ENCODE data around the gene TOM1L2.
A peak's percentile ranks its signal among the peaks of the same experiment; 100 is the strongest.
"Not testable (repeated sequence)": the region's sequence is repeated elsewhere in the genome, so short reads cannot be mapped to it uniquely, and the experiment has no call there.

TOM1L2 gene

DNA sequence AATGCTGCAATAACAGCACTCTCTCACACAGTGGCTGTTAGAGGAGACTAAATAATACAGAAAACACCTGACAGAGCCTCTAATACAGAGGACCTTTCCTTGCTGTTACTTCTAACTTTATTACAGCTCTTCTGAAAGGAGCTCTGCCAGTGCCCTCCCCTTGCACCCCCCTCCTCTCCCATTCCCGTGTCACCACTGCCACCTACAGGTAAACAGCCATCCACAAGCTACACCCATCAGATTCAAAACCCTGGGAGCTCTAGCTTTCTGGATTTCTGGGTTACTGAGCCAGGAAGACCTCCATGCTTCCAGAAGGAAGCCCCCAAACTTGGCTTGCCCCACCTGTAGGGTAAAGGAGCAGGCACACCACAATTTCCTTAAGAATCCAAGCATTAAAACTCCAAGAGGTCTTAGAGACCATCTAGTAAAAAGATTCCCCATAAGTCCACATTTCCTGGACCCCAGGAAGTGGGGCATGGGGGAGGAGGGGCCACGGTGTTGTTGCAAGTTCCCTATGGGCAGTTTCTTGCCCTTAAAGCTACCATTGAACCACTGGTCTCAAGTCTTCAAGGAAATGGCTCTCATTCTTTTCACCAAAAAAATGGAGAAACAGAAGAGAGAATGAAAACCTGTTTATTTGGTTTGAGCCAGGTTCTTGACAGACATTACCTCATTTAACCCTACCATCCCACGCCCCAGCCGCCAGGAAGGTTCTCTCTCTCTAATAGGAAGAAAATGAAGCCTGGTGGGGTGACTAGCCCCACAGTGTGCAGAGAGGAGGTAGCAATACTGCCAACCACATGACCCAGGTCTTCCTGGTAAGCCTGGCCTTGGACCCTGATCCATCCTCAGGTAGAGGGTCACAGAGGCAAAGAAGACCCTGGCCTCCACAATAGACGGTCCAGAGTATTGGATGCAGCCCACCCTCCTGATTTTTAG, 52.8 kb downstream of the TOM1L2 start:
- peak; percentile 47 for DNase-seq

DNA sequence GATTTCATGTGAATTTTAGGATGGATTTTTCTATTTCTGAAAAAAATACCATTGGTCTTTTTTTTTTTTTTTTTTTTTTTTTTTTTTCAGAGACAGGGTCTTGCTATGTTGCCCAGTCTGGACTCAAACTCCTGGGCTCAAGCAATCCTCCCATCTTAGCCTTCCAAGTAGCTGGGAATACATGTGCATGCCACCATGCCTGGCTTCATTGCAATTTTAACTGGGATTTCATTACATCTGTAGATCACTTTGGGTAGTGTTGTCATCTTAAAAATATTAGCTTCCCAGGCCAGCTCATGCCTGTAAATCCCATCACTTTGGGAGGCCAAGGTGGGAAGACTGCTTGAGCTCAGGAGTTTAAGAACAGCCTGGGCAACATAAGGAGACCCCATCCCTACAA, 54.8 kb downstream of the TOM1L2 start:
- no peak for DNase-seq

DNA sequence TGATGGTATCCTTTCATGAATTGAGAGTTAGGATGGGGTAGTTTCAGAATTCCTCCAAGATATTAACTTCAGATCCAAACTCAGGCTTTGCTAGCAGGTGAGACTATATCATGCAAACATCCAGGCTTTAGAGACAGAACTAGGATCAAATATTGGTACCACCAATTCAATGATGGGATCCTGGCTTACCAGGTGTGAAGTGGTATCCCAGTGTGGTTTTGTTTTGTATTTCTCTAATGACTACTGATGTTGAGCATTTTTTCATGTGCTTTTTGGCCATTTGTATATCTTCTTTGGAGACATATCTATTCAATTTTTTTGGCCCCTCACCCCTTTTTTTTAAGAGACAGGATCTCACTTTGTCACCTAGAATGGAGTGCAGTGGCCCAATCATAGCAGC, 57.0 kb downstream of the TOM1L2 start:
- no peak for DNase-seq

DNA sequence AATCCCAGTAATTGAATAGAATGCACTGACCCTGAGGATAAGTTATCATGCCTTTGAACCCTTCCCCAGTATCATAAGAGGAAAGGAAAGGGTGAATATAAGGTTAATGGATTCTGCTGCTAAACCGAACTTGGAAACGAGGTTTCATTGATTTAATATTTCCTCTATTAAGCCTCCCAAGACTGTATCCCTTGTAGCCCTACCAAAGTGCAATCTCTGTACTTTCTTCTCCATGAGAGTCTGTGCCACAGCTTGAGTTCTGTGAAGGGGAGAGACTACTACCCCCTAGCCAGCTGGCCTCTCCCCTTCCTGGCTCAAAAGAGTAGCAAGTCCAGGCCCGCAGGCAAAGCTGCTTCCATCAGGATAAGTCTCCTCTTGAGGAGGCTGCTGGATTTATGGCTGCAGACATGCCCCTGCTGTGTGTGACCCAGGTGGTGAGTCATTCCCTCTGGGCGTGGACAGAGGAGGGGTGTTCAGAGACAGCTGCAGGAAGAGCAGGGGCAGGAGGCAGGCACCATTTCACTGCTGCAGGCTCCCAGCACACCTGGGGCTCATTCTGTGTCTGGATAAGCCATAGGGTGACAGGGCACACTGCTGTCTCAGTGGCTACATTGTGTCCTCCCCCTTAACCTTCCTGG, 58.4 kb downstream of the TOM1L2 start:
- DNase-seq = peak; percentile 92

DNA sequence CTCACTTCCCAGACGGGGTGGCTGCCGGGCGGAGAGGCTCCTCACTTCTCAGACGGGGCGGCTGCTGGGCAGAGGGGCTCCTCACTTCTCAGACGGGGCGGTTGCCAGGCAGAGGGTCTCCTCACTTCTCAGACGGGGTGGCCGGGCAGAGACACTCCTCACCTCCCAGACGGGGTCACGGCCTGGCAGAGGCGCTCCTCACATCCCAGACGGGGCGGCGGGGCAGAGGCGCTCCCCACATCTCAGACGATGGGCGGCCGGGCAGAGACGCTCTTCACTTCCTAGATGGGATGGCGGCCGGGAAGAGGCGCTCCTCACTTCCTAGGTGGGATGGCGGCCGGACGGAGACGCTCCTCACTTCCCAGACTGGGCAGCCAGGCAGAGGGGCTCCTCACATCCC, 59.9 kb downstream of the TOM1L2 start:
- DNase-seq = not testable (repeated sequence)

DNA sequence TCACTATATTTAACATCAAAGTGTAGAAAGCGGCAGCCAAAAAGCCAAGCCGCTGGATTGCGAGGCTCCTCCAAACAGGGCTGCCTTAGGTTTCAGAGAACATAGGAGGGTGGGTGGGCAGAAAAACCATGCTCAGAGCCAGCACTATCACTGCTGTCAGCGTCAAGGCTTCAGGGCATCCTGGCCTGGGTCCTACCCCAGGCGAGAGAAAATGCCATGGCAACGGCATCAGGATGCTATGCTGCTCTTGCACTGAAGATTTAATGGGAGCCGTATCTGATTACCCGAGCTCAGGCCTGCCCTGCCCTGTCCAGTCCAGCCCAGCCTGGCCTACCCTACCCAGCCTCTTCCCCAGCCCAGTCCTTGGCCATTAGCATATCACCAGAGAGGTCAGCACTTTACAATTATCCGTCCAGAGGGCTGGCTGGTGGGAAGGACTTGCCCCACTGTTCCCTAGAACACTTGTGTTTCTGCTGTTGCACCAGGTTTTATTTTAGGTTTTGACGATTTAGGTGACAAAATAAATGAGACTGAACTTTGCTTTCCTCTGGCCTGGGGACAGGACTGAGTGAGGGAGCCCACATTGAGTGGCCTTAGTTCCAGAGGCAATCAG, 61.1 kb downstream of the TOM1L2 start:
- no peak for DNase-seq

DNA sequence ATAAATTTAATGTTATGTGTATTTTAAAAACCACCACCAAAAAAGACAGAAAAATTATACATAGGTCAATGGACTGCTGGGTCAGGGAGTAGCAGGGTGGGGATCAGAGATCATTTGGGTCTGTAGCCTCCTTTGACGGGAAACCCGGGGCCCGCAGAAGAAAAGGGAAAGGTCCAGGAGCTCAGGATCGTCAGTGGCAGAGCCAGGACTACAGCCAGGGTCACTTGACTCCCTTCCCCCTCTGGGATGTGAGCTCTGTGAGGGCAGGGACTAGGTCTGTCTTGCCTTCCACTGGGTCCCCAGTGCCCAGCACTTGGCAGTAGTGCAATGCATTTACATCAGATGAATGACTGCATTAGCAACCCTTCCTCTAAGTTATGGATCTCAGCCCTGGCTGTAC, 62.1 kb downstream of the TOM1L2 start:
- no peak for DNase-seq

DNA sequence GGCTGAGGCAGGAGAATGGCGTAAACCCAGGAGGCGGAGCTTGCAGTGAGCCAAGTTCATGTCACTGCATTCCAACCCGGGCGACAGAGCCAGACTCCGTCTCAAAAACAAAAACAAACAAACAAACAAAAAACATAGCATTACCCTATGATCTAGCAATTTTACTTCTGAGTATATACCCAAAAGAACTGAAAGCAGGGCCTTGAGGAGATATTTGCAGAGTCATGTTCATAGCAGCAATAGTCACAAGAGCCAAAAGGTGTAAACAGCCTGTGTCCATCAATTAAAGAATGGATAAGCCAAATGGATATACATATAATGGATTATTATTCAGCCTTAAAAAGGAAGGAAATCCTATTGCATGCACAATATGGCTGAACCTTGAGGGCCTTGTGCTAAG, 63.1 kb downstream of the TOM1L2 start:
- DNase-seq = no peak

DNA sequence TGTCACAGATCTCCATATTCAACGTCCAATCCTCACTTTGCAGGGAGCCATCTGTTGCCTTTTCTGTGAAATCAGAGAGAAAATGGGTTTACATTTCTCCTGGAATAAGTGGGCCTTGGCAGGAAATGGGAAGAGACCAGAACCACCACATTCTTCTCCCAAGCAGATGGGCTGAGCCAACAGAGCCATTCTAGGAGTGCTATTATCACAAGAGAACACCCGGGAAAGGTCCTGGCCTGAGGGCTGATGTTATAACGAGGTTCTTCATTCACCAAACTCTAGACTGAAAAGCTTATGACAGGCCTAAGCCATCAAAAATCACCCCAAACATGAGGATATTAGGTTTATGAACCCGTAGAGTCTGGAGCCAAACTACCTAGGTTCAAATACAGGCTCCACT, 64.7 kb downstream of the TOM1L2 start:
- DNase-seq = no peak

DNA sequence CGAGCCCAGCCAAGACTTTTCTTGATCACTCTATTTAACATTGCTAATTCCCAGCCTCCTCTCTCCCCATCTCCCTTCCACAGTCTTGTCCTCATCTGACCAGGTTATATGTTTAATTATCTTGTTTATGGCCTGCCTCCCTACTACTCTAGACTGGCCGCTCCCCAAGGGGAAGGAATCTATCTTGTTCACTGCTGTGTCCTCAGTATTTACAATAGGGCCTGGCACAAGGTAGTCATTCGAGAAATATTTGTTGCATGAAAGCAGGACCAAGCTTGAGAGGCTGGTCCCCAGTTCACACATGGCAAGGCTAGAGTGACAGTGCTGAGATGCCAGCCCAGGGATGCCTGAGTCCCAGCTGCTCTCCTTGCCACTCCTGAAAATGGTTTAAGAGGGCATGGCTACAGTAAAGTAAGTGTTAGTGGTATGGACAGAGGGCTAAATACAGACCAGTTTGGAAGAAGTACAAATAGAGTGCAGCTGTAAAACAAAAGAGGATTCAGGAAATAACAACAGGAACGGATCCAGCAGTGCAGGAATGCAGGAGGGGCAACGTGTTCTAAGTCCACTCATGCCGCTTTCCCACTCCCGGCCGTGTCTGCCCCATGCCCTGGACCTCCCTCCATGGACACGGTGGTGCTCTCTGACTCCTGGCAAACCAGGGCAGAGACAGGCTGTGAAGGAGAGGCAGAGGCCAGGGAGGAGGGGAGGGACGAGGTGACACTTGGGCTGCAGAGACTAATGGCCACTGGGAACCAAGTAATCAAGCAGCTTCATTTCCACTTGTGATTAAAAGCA, 65.6 kb downstream of the TOM1L2 start:
- DNase-seq = no peak

DNA sequence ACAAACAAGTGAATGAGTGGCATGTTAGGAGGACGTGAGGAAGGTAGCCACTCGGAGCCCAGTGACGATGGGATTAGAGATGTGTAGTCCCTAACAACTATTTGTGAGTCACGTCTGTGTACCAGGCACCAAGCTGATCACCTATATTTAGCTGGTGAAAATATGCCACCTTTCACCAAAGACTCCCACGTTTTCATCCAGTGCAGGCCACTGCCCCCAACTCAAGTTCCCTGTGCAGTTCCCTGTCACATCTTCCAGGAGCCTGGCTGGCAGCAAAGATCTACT, 67.2 kb downstream of the TOM1L2 start:
- no peak for DNase-seq

DNA sequence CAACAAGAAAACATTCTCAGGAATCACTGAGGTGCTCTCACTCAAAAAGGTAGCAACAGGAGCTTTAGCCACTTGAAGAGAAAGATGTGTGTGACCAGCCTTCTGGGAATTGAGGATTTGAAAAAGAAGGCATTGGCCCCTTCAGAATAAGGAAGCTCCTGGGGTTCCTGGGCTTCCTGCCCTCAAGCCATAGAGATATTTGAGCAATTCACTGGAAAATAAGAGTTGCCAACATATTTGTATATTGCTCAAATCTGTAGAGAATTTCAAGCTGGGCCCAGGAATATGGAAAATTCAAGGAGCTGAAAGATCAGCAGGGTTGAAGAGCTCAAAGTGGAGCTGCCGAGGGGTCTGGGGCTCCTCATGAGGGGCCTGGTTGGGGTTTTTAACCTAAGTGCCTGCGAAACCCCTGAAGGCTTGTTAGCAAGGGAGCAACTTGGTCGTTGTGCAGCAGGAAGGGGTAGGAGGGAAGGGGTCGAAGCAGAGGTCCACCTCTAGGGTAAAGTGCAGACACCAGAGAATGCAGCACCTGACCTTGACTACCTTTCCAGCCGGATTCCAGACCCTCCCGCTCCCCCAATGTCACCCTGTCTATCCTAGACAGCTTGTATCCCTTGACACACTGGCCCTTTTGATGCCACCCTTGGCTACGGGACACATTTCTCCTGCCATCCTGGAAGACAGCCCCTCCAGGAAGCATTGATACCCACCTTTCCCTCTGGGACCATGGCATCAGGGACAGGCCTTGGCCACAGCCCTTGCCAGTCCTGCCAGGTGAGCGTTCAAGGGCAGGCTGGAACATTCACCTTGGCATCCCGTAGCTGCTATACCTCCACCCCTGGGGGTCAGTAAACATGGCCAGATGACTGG, 67.8 kb downstream of the TOM1L2 start:
- no peak for DNase-seq

DNA sequence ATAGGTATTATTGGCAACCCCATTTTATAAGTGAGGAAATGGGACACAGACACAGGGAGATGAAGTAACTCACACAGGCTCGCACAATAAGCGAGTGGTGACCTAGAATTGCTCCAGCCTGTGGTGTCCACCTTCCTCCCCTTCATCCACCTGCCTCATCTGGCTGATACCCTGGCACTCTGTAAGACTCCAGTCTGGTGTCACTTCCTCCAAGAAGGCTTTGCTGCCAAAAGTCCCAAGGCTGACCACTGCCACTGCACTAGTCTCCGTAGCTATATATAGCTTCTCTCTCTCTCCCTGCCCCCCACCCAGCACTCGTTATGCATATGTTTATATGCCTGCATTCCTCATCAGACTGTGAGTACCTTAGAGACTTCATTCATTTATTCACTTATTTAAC, 69.3 kb downstream of the TOM1L2 start:
- DNase-seq = no peak

DNA sequence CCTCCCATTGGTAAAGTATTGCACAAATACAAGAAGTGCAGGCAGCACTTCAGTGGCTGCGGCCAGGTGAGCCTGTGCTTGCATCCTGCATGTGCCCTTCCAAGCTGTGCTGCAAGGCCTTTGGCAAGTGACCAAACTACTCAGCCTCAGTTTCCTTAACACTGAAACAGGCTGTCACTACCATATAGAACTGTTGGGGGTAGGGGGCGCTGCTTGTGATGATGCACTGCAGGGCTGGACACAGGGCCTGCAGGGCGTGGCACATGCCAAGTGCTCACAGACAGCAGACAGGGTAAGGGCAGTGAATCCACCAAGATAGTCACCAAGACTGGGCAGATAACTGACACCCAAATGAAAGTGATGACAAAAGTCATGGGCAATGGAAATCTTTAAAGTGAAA, 69.8 kb downstream of the TOM1L2 start:
- DNase-seq = no peak

DNA sequence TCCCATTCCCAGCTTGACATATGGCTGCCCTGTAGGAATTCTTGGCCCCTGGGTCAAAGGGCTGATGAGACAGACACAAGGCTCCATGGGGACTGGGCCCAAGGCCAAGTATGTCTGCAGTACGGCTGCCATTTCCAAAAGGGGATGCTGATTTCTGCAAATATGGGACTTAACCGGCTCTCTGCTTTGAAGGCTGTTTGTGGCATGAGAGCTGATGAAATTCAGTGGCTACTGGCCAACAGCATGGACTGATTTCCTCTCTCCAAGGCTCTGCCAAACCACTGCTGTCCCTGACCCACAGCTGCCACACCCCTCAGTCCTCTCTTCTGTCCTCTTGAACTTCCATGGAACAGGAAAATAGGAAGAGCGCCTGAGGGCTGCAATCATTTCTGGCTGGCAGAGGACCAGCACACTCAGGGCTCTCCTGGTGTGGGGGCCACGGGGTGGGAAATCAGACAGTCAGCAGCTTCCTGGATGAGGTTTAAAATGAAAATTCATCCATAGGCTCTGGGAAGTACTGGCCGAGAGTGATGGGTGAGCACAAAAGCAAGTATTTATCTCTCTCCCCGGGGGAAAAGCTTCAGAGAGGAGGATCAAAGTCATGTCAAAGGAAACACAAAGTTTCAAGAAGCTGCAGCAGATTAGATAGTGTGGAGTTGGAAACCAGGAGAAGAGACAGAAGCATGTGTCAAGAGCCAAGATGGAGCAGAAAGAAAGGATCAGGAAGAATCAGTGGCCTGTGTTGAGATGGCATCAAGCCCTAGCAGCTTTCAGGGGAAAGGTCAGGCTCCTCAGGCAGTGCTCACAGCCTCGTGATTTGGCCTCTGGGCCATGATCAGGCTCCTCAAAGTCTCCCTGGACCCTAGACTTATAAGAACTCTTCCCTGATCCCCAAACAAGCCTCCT, 71.3 kb downstream of the TOM1L2 start:
- no peak for DNase-seq

DNA sequence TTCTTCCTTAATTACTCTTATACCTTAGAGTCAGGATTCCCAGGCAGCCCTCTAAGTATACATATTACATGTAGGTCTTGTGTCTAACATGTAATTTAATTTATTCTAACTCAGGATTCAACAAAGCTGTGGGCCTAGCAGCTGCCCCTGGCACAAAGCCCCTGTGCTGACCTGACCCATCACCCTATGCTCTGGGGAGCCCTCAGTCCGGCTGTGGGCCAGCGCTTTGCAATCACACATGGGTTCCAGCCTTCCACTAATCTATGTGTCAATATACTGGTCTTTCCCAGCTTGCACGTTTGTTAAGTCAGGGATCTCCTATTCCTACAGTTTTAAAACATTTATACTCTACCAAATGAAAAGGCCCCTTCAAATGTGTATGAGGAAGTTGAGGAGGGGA, 72.7 kb downstream of the TOM1L2 start:
- DNase-seq = no peak

DNA sequence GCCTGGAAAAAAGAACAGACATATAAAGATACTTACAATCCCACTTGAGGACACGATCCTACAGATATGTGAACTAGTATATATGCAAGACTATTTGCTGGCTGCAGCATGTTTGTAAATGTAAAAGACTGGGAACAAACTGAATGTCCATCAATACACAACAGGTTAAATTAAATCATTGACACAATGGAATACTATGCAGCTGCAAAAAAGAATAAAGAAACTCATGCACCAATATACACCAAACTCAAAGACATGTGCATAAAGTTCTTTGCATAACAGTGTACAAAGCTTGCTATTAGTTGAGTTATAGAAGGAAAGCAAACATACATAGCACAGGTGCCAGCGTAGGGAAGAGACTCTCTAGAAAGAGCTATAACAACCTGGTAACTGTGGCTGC, 73.5 kb downstream of the TOM1L2 start:
- no peak for DNase-seq

DNA sequence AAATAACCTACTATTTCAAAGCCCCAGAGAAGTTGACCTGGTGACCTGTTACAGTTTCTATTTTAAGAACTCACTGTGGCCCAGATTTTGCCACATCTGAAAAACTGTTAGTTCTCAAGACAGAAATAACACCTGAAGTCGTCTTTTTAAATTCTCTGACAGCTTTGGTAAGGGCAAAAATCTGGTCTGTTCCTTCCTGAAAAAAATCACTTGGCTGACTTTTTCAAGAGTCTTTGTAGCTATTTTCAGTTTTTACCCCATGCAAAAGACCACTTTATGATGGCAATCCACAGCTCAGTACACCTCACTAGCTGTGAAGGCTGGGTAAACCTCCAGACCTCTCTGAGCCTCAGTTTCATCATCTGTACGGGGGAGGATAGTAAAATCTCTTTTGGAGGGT, 74.8 kb downstream of the TOM1L2 start:
- no peak for DNase-seq

DNA sequence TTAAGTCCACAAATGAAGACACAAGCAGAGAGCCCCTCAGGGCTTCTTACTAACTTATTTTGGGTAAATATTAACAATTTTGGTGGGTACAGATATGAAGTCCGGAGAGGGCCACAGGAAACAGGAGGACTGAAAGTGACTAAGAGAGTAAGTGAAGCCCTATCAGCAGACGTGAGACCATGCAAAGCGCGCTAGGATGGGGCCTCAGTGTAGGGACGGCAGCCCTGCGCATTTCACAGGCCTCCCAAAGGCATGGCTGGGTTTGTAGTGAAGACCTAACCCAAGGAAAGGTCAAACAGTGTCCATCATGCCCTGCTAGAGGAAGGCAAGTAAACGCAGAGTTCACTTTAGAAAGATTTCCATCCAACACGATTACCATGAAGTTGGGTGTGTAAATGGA, 75.5 kb downstream of the TOM1L2 start:
- DNase-seq = no peak

DNA sequence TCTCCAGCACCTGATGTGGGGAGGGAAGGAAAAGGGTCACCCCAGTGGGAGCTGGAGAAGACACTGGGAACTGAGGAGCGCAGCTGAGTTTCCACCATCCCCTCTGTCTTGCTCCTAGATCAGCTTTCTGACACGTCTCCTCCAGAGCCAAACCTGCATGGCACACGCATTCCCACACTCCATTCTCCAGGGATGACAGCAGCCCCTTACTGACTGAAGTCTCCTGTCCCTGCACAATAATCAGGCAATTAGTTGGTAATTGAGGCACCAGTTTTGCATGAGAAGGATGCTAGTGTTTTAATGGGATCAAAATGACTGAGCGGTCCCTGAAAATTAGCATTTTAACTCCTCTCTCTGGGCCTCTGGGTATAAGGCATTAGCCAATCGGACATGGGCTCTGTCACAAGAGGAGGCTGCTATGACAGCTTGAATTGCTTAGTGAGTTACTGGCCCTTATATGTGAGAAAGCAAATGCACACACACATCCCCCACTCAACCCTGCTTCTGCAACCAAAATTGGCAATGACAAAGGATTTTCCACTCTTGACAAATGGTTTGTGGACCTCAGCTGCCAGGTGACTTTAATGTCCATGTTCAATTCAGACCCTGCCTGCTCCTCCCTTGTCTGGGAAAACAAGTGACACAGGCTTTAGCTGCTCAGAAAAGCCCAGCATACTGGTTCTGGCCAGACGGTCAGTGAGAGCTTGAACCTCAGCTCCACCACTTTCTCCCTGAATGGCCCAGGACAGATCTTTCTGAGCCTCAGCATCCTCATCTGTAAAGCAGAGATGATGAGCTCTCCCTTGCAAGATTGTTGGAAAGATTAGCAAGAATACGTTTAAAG, 78.2 kb downstream of the TOM1L2 start:
- no peak for DNase-seq
